Measurements from ENCODE around the gene MEX3D.
A peak's percentile ranks its signal among the peaks of the same experiment; 100 is the strongest.

Gene MEX3D

GRCh38 chr19:1568320-1569019, at the start of gene MEX3D:
Gene MEX3D, minus strand, starts transcription at chr19:1568325. Its CDS starts 267 bp downstream, at chr19:1568058.
- DNase-seq (ENCODE audit: low read depth) = no peak

GRCh38 chr19:1616875-1617274, 48.8 kb upstream of the MEX3D start:
- DNase-seq (ENCODE audit: low read depth) = no peak

- DNase-seq (ENCODE audit: low read depth) = no peak
These were observed 48.3 kb upstream of the MEX3D start for GRCh38 chr19:1616396-1616795.

DNA sequence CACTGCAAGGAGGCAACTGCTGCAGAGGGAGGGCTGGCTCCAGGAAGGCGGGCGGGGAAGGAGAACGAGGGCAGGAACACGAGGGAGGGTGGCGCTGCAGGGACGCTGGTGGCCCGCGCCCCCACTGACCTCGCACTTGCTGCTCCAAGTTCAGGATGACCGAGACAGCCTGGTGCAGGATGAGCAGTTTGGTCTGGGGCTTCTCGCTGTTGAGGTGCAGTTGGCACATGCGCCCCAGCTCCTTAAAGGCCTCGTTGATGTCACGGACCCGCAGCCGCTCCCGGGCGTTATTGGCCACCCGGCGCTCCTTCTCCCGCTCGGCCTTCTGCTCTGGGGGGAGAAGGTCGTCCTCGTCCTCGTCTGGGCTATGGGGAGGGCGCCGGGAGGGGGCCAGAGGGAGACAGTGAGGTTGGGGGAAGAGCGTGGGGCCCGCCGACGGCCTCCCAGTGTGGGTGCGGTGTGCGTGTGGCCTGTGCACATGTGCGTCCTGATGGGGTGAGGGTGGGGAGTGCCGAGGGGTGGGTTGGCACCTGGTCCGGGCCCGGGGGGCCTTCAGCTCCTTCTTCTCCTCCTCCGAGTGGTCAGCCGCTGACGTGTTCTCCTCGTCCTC, 47.1 kb upstream of the MEX3D start:
- DNase-seq (ENCODE audit: low read depth) = no peak

GRCh38 chr19:1613808-1614570, 45.9 kb upstream of the MEX3D start:
- no peak for DNase-seq (ENCODE audit: low read depth)

GRCh38 chr19:1613146-1613545, 45.0 kb upstream of the MEX3D start:
- DNase-seq (ENCODE audit: low read depth) = no peak

GRCh38 chr19:1612114-1613086, 44.3 kb upstream of the MEX3D start:
- no peak for DNase-seq (ENCODE audit: low read depth)

- no peak for DNase-seq (ENCODE audit: low read depth)
These were observed 43.2 kb upstream of the MEX3D start for GRCh38 chr19:1611353-1611752.

- DNase-seq (ENCODE audit: low read depth) = no peak
These were observed 42.5 kb upstream of the MEX3D start for GRCh38 chr19:1610579-1610978.

- DNase-seq (ENCODE audit: low read depth) = no peak
These were observed 41.8 kb upstream of the MEX3D start for GRCh38 chr19:1609680-1610474.

DNA sequence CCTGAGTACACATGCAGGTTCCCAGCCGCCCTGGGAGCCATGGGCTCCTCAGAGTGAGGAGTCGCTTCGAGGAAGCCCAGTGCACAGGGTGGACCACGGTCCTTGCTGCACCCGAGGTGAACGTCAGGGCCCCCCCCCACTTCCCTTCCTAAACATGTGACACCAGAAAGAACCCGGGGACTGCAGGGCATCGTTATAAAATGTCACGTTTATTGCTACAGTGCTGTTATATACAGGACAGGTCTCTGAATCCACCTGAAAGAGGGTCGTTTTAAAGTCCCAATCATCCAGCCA, 40.9 kb upstream of the MEX3D start:
- no peak for DNase-seq (ENCODE audit: low read depth)

DNA sequence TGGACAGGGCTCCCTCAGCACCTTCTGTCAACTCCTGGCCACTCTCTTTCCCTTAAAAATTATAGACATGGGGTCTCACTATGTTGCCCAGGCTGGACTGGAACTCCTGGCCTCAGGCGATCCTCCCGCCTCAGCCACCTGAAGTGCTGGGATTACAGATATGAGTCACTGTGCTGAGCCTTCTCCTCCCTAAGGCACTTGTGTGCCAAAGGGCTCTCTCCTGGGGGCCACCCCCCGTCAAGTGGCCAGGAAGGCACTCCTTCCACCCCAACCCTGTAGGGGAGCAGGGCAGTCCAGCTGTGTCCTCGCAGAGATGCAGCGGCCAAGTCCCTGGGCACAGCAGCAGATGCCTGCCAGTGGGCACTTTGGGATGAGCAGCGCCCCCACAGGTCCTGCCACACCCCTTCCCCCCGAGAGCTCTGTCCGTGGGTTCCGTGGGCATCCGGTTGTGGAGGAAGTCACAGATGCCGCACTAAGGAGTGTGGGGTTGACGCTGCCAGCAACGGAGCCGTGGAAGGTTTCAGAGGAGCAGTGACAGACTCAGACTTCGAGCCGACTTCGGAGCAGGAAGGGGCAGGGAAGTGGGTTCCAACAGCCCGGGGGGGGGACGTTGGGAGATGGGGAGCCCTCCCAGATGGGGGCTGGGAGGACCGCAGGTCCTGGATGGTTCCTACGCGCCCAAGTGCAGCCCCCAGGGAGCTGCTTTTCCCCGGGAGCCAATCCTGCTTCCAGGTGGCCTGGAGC, 40.4 kb upstream of the MEX3D start:
- DNase-seq (ENCODE audit: low read depth) = no peak

GRCh38 chr19:1606138-1606651, 38.1 kb upstream of the MEX3D start:
- DNase-seq (ENCODE audit: low read depth) = no peak

- peak; percentile 76 for DNase-seq (ENCODE audit: low read depth)
These were observed 37.4 kb upstream of the MEX3D start, which contains the start of gene UQCR11 for GRCh38 chr19:1605236-1606137. Gene UQCR11, minus strand, starts transcription at chr19:1605462. Its CDS starts 53 bp downstream, at chr19:1605409.

GRCh38 chr19:1602091-1602707, 34.1 kb upstream of the MEX3D start:
- DNase-seq (ENCODE audit: low read depth) = no peak

- DNase-seq (ENCODE audit: low read depth) = no peak
These were observed 33.5 kb upstream of the MEX3D start for GRCh38 chr19:1601613-1602064.

DNA sequence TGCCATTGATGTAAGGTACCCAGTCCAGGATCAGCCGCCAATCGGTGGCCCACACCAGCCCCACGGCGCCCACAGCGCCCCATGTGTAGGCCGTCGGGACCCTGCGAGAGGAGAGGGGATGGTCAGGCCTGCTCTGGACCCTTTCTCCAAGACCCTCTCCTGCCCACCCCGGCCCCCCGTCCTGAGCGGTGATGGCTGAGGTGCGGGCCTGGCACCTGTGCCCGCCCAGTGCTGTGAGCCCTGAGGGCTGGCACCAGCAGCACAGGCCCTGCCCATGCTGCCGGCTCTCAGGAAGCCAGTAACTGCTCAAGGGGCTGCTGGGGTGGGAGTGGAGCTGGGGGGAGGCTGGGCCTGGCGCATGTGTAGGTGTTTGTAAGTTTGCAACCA, 31.3 kb upstream of the MEX3D start:
- DNase-seq (ENCODE audit: low read depth) = no peak

GRCh38 chr19:1598777-1599459, 30.8 kb upstream of the MEX3D start:
- DNase-seq (ENCODE audit: low read depth) = no peak
